Muscle of leg (tissue), 11 donors: ENCODE measurements around the gene CRTAC1. TPM values are rescaled to one million over a fixed set of nuclear protein-coding genes. Genes with fewer than 3 reads are reported as not detected.

Experiments
- DNase-seq: peaks from one replicate; pipeline ENCODE4 v3.0.0; 2013
- H3K27ac ChIP-seq: one replicate; pipeline ENCODE4 v1.5.1; 2013; ENCODE audit warnings: mild to moderate bottlenecking, low read length, control low read depth
- H3K27me3 ChIP-seq: one replicate; pipeline ENCODE4 v1.6.1; 2013; ENCODE audit warnings: low read length; ENCODE audit not compliant: control insufficient read depth, insufficient read depth
- H3K36me3 ChIP-seq: one replicate; pipeline ENCODE4 v1.6.1; 2013; ENCODE audit warnings: low read length; ENCODE audit not compliant: control insufficient read depth, insufficient read depth
- H3K4me1 ChIP-seq: one replicate; pipeline ENCODE4 v1.6.1; 2013; ENCODE audit warnings: low read length; ENCODE audit not compliant: control insufficient read depth, insufficient read depth
- H3K4me3 ChIP-seq: one replicate; pipeline ENCODE4 v1.5.1; 2013; ENCODE audit warnings: low read length, control low read depth
- H3K9me3 ChIP-seq: replicated peaks from 2 replicates; pipeline ENCODE4 v1.6.1; 2013; ENCODE audit warnings: low read depth, low read length; ENCODE audit not compliant: control insufficient read depth
- WGBS: methylation state at CpG from one replicate; pipeline ENCODE4 v1.1.5; 2013; ENCODE audit warnings: missing lambda C conversion rate; ENCODE audit not compliant: insufficient coverage; 5-methylcytosine and 5-hydroxymethylcytosine counted together
- polyA plus RNA-seq, 8 donors: library from polyadenylated mRNA; unstranded; fragments of 120-200 nt; gene quantifications; one replicate each; pipeline versions ENCODE4 v1.2.1 to v1.2.3, GENCODE V29; 2013; ENCODE audit warnings: inconsistent platforms in 1 of 8, low replicate concordance in 1 of 8; ENCODE audit not compliant: insufficient read length in 8 of 8, insufficient read depth in 1 of 8
- total RNA-seq: library from RNA; stranded (reverse); fragments of 120-200 nt; gene quantifications from one replicate; pipeline ENCODE4 v1.2.4, GENCODE V29; 2013

Gene CRTAC1
- total and polyA plus RNA-seq, 9 donors: 0.15 to 1.3 (median 0.54) TPM

DNA sequence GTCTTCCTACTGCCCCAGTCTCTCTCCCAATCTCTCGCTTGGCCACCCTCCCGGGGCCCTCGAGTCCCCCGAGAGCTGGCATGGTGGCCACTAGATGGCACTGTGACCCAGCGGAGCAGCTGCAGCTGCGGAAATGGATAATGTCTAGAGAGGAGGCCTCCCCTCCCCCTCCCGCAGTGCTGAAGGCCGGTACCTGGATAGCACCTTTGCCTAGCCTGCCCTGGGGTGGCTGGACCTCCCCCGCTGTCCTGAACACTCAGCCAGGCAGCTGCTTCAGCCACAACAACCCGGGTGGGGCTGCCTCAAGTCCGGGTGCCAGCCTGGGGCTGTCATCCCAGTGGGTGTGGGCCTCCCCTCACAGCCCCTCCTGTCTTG is 115.6 kb downstream of the CRTAC1 start:
- peak; percentile 37 for DNase-seq
- WGBS: 0% methylated on average over 3 of the region's 11 CpGs
- no peak overlapping the region for H3K4me3 ChIP-seq

DNA sequence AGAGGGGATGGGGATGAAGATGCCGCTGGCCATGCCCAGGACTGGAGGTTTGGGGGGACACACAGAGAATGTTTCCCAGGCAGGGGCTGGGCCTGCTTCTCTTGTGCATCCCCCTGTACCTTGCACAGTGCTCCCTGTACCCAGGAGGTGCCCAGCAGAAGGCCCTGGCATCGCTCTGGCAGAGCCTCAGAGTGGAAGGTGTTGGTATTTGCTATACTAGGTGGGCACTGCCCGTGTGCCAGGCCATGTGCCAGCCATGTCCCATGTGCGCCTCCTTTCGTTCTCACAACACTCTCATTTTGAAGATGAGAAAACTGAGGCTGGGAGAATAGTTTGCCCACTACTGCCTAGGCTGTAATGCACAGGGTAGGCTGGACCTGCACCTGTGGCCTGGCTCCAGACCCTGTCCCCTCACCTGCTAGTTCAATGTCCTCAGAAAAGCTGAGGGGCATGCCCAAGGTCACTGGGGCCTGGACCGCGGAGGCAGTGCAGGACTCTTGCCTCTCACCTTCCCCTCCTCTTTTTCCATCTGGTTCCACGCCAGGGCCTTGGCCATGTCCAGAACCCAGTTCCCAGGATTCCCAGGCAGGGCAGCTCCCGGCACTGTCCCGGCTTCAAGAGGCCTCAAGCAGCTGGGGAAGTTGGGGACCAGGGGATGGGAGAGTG is 116.1 kb downstream of the CRTAC1 start:
- no peaks in the 10 kb centered on the region for H3K4me1 ChIP-seq
- WGBS: 66% methylated on average over 6 of the region's 10 CpGs
- no peaks in the 10 kb centered on the region for H3K9me3 ChIP-seq
- no peaks in the 10 kb centered on the region for H3K36me3 ChIP-seq
- no peak for DNase-seq
- H3K4me3 ChIP-seq: no peak overlapping the region
- peaks cover 31% of the 10 kb centered on the region for H3K27me3 ChIP-seq
- no peak overlapping the region for H3K27ac ChIP-seq

More for the DNA sequence above, 115.6 kb downstream of the CRTAC1 start:
- Histone ChIP-seq H3K27ac (no peak overlapping the region), H3K9me3 (no peaks in the 10 kb centered on the region), H3K27me3 (peaks cover 31% of the 10 kb centered on the region), H3K36me3 (no peaks in the 10 kb centered on the region), H3K4me1 (no peaks in the 10 kb centered on the region)

DNA sequence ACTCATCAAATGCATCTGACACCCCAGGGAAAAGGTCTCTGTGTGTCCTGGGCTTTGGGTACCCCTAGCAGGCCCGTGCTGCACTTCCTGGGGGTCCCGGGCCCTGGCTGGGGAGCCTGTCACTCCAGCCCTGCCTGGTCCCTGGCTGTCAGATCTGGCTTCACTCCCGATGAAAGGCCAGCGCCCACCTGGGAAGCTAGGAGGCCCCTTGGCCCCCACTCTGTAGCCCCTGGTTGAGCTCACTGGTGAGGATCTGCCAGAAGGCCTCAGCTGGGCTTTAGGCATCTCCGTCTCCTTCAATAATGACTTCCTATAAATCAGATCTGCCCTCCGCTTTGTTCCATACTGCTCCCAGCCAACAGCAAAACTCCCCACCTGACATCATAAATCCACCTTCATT is 116.8 kb downstream of the CRTAC1 start:
- Histone ChIP-seq H3K9me3 (no peaks in the 10 kb centered on the region), H3K36me3 (no peaks in the 10 kb centered on the region), H3K27ac (no peak overlapping the region), H3K4me1 (no peaks in the 10 kb centered on the region), H3K4me3 (no peak overlapping the region), H3K27me3 (peaks cover 30% of the 10 kb centered on the region)
- DNase-seq: no peak
- 44% methylated on average over 6 of the region's 6 CpGs for WGBS

DNA sequence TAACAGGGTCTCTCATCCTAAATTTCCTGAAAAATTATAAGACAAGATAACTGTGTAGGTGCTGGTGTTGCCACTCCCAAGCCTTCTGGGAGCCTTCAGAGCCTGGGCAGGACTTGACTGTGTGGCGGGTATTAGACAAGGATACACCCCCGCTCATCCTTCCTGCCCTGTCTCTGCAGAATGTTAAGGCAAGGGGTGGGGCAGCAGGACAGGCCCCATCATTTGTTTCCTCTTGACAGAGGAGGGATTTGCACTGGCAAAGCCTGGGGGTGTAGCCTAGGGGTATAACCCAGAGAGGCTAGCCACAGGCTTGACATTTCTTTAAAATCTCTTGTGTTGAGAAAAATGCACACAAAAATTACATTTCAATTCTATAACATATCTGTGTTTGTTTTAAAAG is 117.2 kb downstream of the CRTAC1 start:
- peaks cover 30% of the 10 kb centered on the region for H3K27me3 ChIP-seq
- H3K9me3 ChIP-seq: no peaks in the 10 kb centered on the region
- H3K4me1 ChIP-seq: no peaks in the 10 kb centered on the region
- no peak overlapping the region for H3K27ac ChIP-seq
- DNase-seq: no peak
- H3K36me3 ChIP-seq: no peaks in the 10 kb centered on the region
- no CpG with 5 or more reads among the region's 2 CpGs for WGBS
- no peak overlapping the region for H3K4me3 ChIP-seq

DNA sequence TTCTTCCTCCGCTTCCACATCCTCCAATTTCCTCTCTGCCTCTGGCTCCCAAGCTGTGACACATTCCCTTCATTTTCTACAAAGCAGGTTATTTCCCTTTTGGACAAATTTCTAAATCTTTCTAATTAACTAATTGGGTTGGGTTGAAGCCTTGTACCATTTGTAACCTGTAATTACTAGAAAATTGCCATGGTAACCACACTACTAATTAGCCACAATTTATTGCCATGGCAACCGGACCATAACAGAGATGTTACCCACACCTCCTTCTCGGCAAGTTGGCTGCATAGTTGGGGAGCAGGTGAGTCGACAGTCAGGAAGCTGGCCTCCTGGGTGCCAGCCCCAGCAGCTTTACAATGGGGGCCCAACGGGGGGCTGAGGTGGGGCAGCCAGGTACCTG is 119.2 kb downstream of the CRTAC1 start:
- DNase-seq: no peak
- Histone ChIP-seq H3K27me3 (peaks cover 26% of the 10 kb centered on the region), H3K4me3 (no peak overlapping the region), H3K9me3 (no peaks in the 10 kb centered on the region), H3K4me1 (no peaks in the 10 kb centered on the region), H3K36me3 (no peaks in the 10 kb centered on the region), H3K27ac (no peak overlapping the region)
- 48% methylated on average over 3 of the region's 5 CpGs for WGBS

DNA sequence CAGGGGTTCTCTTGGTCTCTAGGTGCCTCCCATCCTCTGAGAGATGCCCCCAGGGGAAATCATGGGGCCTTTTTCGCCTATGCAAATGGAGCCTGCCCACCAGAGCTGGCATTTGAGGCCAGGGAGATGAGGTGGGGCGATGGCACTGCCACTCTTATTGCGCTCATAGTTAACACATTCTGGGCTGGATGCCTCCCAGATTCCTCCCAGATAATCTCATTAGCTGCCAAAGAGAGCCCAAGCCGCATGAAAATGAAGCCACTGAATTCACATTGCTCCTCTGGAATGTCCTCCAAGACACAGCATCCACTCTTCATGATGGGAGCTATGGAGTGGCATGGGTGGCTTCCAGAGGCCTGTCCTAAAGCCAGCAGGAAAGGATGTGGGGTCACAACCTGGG is 119.8 kb downstream of the CRTAC1 start:
- WGBS: no CpG with 5 or more reads among the region's 4 CpGs
- Histone ChIP-seq H3K9me3 (no peaks in the 10 kb centered on the region), H3K36me3 (no peaks in the 10 kb centered on the region), H3K4me1 (no peaks in the 10 kb centered on the region), H3K27ac (no peak overlapping the region), H3K4me3 (no peak overlapping the region), H3K27me3 (peaks cover 23% of the 10 kb centered on the region)
- DNase-seq: no peak

DNA sequence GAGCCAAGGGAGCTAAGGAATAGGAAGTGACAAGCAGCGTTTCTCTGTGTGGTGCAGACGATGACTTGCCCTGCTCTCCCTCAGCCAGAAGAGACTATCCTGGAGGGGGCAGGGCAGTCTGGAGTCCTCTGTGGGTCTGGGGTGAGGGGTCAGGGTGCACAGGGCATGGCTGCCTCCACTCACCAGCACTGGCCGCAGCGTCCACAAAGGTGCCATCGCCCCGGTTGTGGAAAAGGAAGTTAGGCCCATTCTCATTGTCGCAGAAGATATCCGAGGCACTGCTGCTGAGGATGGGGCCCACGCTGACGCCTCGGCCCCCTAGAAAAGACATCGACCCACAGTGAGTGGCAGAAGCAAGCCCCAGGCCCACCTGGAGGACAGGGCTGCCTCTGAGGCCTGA is 122.6 kb downstream of the CRTAC1 start:
- Histone ChIP-seq H3K4me3 (no peak overlapping the region), H3K36me3 (no peaks in the 10 kb centered on the region), H3K27me3 (peaks cover 23% of the 10 kb centered on the region)

DNA sequence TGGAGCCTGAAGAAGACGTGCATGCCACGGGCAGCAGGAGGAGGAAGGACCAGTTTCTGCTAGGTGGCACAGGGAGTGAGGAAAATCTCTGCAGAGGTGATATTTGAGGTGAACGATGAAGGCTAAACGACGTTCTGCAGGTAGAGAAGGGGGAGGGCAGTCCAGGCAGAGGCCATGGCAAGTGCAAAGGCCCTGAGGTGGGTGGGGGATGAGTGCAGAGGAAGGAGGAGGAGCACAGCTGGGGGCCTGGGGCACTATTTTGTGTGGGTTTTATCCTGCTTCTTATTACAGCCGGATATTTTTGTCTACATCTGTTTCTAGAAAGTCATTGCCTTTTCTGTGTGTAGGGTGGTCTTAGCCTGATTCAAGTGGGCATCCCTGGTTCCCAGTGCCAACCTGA is 123.2 kb downstream of the CRTAC1 start:
- H3K4me1 ChIP-seq: peaks cover 7% of the 10 kb centered on the region
- DNase-seq: no peak
- no peaks in the 10 kb centered on the region for H3K9me3 ChIP-seq
- no peaks in the 10 kb centered on the region for H3K36me3 ChIP-seq
- peaks cover 22% of the 10 kb centered on the region for H3K27me3 ChIP-seq
- H3K4me3 ChIP-seq: no peak overlapping the region
- WGBS: 81% methylated on average over 5 of the region's 6 CpGs
- H3K27ac ChIP-seq: no peak overlapping the region

More for the DNA sequence above, 122.6 kb downstream of the CRTAC1 start:
- H3K4me1 ChIP-seq: peaks cover 7% of the 10 kb centered on the region
- no peaks in the 10 kb centered on the region for H3K9me3 ChIP-seq
- no peak for DNase-seq
- H3K27ac ChIP-seq: no peak overlapping the region
- WGBS: 85% methylated on average over 9 of the region's 12 CpGs

DNA sequence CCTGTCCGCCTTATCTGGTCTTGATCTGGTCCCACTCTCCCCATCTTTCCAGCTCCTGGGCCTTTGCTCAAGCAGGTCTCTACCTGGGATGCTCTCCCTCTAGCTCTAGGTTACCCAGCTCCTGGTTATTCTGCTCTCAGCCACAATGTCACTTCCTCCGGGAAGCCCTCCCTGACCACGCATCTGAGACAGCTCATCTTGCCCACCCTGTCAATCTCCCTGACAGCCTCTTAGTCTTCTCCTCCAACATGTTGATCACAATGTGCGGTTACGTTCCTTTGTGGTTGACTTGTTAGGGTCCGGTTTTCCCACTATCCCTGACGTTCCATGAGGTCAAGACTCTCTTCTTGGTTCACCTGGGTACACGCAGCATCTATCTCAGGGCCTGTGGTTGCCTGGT is 125.1 kb downstream of the CRTAC1 start:
- Histone ChIP-seq H3K4me1 (peaks cover 7% of the 10 kb centered on the region), H3K27me3 (peaks cover 14% of the 10 kb centered on the region), H3K27ac (no peak overlapping the region), H3K4me3 (no peak overlapping the region), H3K36me3 (no peaks in the 10 kb centered on the region), H3K9me3 (no peaks in the 10 kb centered on the region)
- WGBS: 89% methylated on average over 5 of the region's 8 CpGs
- DNase-seq: no peak

DNA sequence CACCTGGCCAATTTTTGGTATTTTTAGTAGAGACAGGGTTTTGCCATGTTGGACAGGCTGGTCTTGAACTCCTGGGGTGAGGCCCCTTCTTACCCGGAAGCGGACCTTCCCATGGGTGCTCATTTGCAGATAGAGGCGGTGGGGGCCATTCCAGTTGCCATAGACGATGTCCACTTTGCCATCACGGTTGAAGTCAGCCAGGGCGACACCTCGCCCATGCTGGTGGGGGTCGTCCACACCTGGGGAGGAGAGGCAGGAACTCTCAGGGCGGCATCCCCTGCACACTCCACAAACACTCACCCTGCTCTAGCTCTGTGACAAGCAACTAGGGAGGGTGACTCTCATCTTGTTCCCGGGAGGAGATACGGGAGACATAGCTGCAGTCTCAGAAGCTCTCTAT is 125.8 kb downstream of the CRTAC1 start:
- peaks cover 7% of the 10 kb centered on the region for H3K4me1 ChIP-seq
- DNase-seq: no peak
- no peaks in the 10 kb centered on the region for H3K36me3 ChIP-seq
- no peaks in the 10 kb centered on the region for H3K9me3 ChIP-seq
- H3K27me3 ChIP-seq: peaks cover 14% of the 10 kb centered on the region
- no peak overlapping the region for H3K27ac ChIP-seq
- H3K4me3 ChIP-seq: no peak overlapping the region
- WGBS: 73% methylated on average over 5 of the region's 11 CpGs

DNA sequence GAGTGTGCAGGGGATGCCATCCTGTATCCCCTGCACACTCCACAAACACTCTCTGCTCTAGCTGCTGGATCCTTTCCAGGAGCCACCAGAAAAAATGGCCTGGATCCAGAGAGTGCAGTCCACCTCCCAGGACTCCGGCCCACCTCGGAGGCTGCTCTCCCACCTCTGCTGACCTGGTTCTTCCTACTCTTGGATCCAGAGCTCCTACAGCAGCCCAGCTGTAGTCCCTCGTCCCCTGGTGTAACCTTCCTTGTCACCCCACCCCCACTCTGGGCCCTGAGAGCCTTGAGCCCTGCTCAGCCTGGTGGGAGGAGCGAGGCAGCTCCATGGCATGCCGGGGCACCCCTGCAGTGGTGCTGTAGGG is 126.4 kb downstream of the CRTAC1 start:
- H3K27me3 ChIP-seq: peaks cover 11% of the 10 kb centered on the region
- DNase-seq: no peak
- 42% methylated on average over 2 of the region's 5 CpGs for WGBS
- no peak overlapping the region for H3K27ac ChIP-seq
- no peaks in the 10 kb centered on the region for H3K36me3 ChIP-seq
- H3K4me3 ChIP-seq: no peak overlapping the region
- no peaks in the 10 kb centered on the region for H3K9me3 ChIP-seq
- peaks cover 7% of the 10 kb centered on the region for H3K4me1 ChIP-seq
